Activated CD4-positive, alpha-beta T cell treated with anti-CD3 and anti-CD28 coated beads, Interleukin-2, amount 50 U/mL, for 48 hours (primary cell): ENCODE data around the gene MAP3K1.
"Not testable (repeated sequence)": the region's sequence is repeated elsewhere in the genome, so short reads cannot be mapped to it uniquely, and the experiment has no call there.

ENCODE experiments used
- DNase-seq, 2 experiments: peaks; one replicate each; pipeline ENCODE4 v3.0.0-alpha.2; 2020

Gene MAP3K1

DNA sequence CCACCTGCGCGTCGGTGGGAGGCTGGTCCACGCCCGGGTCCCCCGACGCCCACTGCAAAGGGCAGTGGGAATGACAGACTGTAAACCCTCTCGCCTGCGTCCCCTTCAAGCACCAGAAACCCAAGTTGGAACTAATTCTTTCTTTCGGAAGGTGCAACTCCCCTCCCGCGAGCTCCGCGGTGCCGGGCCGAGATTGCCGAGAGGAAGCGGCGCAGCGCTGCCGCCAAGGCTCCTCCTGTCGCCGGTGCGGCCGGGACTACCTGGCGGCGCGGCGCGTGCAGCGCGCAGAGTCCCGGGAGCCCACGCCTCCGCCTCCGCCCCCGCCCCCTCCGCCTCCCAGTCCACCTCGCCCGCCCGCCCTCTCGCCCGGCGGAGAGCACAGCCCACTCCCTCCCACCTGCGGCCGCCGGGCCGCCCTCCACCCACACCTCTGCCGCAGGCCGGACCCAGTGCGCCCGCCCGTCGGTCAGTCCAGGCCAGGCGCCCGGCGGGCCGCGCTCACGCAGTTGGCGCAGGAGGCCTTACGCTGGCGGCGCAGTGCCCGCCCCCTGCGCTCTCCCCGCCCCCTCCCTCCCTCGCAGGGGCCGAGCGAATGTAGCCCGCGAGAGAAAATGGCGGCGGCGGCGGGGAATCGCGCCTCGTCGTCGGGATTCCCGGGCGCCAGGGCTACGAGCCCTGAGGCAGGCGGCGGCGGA is at the start of gene MAP3K1:
MAP3K1 (plus strand) TSS at position 587 of the 695 bp plus-strand sequence; CDS start at position 612, 25 bp downstream.
- DNase-seq = peak; percentile 75 to 78

DNA sequence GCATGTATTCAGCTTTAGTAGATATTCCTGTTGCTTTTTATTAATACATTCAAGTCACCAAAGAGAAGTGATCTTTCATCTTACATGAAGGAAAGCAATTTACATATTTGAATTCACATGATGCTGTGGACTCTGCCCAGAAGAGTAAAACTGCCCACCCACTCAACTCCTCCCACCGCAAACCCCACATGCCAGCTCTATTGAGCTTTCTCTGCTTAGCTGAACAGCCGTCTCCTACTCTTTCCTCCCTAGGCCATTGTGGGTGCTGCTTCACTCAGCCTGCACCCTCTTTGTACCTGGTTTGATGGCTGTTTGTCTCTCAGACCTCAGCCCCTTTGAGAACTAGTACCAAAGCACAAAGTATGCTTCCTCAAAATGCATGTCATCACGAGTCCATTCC is 48.4 kb upstream of the MAP3K1 start:
- DNase-seq = no peak

DNA sequence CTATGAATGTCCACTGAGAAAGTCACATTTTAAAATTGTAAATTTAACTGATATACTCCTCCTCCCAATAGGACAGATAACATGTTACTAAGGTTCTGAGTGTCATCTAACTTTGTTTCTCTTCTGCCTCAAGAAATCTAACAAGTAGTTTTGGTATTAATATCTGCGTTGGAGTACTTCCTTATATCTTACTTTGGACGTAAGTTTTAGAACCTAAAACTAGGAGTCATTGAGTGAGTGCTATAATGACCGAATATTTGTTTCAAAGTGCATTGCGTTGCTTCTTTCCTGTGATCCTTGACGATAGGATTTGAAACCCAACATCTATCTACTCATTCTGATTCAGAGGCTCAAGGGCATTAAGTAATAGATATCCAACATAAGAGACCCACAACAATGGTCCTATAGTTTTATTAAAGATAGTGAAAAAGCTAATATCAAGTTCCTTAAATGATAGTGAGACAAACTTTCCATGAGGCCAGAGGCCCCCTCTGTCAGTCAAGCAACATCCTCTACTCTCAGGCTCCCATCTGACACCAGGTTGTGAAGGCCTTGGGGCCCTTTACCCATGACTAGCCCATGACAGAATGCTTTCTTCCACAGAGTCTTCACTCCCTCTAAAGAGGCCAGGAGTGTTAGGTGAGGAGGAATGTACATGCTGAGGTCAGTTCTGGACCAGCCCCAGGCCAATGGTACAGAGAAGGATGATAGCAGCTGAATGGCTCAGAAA is 45.3 kb upstream of the MAP3K1 start:
- no peak for DNase-seq

DNA sequence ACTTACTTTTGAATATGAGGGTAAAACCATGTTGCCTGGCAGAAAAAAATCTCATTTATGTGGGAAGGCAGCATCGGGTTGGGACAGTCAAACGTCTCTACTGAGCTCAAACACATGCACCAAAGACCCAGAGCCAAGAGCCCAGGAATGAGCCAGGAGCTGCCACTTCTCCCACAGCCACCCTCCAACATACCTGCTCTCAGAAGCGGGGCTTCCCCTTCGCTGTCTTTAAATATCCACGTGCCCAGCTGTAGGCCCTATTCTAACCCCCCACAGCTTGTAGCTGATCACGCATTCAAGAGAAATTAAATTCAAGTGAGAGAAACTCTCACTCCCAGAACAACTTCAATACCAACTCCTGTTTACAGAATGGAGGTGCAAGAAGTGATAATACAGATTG is 42.6 kb upstream of the MAP3K1 start:
- DNase-seq = no peak

DNA sequence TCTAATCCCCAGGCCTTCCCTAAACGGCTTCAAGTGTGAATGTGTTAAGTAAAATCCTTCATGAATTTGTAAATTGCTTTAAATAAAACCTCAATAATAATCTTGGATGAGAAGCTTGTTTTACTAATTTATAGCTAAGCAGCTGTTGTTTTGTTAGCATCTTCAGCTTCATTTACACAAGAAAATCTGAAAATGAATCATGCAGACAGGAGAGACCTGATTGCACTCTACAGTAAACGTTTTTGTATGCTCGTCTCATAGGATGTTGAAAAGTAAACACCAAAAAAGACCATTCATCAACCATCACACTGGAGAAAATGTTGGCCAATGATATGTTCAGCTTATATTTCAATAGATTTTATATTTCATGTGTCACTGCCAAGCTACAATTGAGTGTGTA is 40.4 kb upstream of the MAP3K1 start:
- no peak for DNase-seq

DNA sequence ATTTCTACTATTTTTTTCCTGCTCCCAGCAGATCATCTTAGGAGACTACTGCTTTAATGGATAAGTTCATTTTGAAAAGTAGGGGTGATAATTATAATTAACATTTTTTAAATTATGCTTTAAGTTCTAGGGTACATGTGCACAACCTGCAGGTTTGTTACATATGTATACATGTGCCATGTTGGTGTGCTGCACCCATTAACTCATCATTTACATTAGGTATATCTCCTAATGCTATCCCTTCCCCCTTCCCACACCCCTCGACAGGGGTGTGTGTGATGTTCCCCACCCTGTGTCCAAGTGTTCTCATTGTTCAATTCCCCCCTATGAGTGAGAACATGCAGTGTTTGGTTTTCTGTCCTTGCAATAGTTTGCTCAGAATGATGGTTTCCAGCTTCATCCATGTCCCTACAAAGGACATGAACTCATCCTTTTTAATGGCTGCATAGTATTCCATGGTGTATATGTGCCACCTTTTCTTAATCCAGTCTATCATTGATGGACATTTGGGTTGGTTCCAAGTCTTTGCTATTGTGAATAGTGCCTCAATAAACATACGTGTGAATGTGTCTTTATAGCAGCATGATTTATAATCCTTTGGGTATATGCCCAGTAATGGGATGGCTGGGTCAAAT is 39.0 kb upstream of the MAP3K1 start:
- DNase-seq = not testable (repeated sequence)

DNA sequence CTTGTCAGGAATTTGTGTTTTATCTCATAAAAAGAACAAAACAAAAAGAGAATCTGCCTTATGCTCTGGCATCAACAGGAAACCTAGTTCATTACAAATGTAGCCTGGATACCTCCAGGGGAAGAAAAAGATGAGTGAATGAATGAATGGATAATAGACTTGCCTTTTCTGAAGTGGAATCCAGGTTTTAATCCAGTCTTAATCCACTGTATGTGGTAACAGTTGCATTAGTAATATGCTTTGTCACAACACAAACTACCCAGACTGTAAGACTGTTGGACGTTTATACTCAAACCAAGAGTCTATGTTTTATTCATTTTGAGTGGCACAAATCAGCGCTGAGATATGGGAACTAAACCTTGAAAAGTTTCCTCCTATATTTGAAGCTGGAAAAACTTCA is 32.1 kb upstream of the MAP3K1 start:
- DNase-seq = no peak

DNA sequence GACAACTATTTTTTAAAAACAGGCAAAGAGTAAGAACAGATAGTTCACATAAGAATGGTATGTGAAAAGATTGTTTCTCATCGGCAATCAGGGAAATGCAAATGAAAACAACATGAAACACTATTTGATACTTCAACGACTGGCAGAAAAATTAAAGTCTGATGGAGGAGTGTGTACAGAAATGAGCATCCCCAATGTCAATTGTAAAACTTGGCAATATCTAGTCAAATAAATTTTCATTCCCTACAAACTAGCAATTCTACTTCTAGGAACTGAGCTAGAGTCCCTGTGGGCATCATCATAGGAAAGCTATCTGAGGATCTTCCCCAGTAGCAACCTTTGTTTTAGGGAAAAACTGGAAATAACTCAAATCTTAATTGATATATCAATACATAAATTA is 29.0 kb upstream of the MAP3K1 start:
- DNase-seq = no peak

DNA sequence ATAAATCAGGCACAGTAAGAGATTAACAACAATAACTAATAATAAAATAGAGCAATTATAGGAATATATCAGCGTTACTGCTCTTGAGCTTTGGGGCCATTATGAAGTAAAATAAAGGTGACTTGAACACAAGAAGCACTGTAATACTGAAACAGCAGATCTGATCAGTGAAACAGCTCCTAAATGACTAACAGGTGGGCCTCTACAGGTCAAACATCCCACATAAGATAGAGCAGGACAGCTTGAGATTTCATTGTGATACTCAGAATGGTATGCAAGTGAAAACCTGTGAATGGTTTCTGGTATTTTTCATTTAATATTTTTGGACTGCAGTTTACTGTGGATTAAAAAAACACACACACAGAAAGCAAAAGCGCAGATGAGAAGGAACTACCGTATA is 24.0 kb upstream of the MAP3K1 start:
- no peak for DNase-seq

DNA sequence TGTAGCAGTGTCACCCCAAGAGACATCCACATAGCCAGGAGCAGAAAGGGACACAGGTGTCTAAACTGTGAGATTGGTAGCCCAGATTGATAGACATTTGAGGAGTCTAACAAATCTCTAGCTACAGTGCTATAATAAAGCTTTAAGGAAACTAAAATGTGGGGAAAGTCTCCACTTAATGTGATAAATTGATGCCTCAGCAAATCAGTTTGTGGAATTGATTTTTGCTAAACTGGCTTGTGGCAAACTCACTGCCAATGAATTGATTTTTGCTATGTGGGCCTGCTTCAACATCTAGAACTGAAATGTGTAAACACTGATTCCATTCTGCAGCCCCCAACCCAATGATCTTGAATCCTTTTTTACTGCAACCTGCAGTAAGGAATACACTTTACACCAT is 16.8 kb upstream of the MAP3K1 start:
- no peak for DNase-seq

DNA sequence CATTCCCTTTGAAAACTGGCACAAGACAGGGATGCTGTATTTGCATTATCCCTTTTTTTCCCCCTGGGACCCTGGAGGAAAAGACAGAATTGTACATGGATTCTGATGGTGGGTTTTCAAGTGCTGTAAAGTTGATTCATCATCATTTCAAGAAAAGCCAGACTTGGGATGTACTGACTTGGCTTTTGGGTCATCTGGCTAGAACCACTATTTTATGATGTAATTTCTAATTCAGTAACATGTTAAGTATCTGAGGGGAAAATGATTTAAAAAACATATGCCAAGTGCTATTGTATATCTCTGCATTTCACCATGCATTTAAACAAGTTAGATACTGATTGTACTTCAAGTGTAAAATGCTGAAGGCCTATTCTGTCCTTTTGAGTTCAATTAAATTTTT is 15.2 kb upstream of the MAP3K1 start:
- DNase-seq = no peak

DNA sequence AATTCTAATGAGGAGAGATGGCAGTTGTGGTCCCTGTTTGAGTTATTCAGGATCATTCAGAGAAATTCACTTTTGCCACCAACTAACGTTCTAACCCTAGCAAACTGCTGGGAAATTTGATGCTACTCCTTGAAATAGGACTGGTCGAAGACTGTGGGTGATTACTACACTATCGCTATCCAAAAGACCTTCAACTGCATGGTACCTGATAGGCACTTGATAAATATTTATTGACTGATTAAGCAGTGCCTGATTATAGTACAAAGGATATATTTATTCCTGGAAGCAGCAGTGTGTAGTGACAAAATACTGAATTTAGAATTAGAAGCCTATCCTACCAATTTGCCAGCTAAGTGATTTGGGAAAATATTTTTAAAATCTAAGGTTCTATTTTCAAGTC is 14.1 kb upstream of the MAP3K1 start:
- no peak for DNase-seq

DNA sequence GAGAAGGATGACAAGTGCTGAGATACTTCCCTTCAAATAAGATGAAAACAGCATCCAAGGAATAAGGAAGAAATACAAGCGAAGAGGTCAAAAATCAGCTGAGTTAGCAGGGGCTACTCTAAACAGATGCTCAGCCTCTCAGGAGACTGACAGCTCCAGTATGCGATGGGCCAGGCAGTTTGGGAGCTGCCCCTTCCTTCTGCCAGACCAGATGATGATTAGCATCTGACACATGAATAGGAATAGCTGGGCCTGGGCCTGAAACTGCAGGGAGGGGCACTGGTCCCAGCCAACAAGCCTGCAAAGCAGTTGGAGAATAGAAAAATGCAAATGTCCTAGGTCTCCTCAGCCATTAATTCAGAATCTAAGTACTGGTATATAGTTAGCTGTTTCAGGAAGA is 13.1 kb upstream of the MAP3K1 start:
- DNase-seq = no peak

DNA sequence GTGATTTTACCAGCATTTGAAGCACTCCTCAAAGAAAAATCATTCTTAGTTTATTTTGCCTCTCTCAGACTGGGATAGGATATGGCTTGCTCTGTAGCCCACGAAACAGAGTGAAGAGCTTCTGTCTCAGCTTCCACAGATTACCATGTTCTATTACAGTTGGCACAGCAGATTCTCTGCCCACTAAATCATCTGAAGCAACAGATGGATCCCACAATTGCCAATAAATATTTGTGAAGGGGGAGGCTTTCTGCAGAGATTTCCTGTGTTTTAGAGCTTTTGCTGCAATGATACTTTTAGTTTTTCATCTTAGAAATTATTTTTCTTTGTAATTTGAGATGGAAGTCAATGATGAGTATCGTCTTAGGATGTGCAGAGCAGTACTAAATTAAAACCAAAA is 12.3 kb upstream of the MAP3K1 start:
- no peak for DNase-seq

DNA sequence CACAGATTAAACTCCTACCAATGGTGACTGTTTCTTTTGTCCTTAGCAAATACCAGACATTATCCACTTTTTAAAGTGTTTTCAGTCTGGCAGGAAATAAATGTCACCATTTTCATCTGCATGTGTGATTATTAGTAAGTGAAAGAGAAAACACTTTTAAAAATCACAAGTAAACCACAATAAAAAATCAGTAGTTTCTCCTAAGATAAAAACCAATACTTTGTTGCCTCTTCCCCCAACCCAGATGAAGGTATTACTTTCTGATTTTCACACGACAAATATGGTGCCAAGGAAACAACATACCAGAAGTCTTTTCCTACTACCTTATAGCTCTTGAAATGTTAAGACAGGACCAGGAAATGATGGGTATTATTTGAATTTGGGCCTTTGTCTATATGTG is 11.5 kb upstream of the MAP3K1 start:
- no peak for DNase-seq

DNA sequence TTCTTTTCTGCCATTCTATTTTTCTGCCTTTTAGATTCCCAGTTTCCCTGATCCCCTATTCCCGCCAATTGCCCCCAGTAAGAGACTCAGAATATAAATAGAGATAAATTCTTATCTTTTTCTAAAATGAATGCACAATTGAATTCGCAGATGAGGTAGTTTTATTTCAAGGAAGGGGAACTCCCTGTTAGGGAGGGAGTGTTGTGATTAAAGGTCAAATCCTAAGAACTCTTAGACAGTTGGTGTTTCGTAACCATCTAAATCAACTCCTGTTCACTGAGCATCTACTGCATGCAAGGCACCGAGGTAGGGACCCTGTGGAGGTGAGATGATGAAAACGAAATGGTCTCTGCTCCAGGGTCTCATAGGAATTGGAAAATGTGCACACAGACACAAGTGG is 7.7 kb upstream of the MAP3K1 start:
- DNase-seq = no peak

DNA sequence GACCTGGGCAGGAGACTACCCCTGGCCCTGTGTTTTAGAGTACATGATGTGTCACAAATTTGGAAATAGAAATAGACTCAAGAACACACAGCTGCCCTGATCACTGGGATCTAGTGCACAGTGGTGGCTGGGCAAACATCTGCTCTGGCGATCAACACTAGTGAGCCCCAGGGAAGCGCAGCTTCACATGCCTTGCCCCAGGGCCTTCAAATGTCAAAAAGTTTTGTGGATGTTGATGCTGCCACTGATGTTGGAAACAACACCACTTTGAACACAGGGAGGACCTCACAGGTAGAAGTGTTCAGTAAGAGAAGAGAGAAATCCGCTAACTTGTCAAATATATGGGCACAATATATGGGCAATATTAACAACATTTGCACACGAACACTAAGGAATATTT is 7.1 kb upstream of the MAP3K1 start:
- no peak for DNase-seq

DNA sequence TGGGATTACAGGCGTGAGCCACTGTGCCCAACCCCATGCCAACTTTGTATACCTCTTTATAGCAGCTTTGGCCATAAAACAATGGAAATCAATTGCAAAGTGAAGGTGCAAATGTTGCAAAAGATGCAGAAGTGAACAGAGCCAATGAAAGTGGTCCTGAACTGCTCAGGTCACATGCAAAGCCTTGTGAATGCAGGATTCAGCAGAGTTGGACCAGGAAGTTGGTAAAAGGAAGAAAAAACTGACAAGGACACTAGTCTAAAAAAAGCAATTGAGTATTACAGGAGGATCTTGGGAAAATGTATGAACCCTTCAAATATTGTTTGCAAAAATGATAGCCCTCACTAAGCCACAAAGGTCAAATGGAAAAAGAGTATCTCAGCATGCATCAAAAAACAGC is 4.5 kb upstream of the MAP3K1 start:
- no peak for DNase-seq

DNA sequence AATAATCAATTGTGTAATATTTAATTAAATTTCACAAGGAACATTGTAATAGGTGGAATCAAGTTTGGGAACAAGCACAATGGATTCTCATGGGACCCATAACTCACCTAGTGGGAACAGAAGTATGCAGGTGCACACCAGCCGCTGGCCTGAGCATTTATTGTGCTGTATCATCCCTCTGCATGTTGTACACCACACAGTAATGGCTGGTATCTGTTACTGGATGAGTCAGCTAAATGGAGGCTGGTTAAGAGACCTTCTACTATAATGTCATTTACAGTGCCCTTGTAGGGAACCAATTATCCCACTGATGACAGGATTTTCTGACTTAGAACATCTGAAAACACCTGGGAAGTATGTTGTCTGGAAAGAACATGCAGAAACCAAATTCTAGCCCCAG is 3.2 kb upstream of the MAP3K1 start:
- DNase-seq = no peak

DNA sequence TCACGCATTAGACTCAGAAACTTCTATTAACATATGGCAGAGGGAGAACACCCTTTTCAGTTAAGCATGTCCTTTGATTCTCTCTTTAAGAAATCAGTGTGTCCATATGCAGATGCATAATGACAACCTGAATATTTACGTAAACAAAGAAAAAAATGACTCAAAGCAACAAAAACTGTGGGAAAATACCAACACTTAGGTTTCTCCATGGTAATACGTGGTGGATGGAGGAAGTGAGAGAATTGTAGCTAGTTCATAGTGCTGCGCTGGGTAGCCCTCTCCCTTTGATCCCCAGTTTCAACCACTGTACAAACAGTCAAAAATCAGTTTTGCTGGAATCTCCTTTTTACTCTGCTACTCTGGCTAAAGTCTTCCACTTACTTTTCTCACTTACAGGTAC is 2.0 kb upstream of the MAP3K1 start:
- DNase-seq = no peak

DNA sequence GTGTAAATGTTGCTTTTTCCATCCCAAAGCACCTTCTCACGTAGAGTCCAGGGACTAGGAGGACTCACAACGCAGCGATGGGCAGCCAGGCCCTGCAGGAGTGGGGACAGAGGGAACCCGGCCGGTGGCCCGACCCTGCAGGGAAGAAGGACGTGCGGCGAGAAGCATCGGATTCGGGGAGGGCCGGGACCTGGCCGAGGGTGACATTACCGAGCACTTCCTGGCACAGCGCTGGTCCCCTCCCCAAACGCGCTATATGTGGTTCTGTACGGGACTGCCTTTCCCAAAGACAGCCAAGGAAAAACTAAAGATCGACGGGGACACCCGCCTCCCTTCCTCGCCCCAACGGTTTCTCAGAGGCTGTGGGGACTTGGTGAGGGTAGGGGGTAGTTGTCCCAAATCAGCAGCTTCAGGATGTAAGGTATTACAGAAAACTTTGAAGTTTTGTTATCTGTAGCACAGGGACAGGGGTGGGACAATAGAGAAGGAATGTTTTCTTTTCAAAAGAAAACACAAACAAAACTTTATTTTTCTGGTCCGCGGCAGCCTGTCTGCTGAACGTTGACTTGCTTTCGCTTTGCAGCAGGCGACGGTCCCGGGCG is 887 bp upstream of the MAP3K1 start:
- DNase-seq = peak; percentile 52 to 58

DNA sequence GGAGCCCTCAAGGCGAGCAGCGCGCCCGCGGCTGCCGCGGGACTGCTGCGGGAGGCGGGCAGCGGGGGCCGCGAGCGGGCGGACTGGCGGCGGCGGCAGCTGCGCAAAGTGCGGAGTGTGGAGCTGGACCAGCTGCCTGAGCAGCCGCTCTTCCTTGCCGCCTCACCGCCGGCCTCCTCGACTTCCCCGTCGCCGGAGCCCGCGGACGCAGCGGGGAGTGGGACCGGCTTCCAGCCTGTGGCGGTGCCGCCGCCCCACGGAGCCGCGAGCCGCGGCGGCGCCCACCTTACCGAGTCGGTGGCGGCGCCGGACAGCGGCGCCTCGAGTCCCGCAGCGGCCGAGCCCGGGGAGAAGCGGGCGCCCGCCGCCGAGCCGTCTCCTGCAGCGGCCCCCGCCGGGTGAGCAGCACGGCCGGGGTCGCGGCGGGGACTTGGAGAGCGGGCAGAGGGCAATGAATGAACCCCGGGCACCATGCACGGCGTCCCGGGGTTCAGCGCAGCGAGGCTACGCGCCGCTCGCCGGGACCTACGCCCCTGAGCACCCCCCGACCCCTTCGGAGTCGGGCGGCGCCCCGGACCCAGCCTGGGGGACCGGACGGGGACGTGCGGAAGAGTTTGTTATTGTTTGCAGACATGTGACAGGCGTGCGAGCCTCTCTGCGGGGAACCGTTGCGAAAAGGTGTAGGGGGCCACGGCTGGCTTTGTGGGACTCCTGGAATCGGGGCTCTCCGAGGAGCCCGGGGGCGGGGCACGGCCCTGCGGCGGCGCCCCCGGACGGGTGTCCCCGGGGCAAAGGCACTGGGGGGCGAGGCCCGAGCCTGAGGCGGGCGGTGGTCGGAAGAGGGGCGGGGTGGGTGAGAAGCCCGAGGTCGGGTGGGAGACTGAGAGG is 553 bp downstream of the MAP3K1 start:
- peak; percentile 49 to 57 for DNase-seq

DNA sequence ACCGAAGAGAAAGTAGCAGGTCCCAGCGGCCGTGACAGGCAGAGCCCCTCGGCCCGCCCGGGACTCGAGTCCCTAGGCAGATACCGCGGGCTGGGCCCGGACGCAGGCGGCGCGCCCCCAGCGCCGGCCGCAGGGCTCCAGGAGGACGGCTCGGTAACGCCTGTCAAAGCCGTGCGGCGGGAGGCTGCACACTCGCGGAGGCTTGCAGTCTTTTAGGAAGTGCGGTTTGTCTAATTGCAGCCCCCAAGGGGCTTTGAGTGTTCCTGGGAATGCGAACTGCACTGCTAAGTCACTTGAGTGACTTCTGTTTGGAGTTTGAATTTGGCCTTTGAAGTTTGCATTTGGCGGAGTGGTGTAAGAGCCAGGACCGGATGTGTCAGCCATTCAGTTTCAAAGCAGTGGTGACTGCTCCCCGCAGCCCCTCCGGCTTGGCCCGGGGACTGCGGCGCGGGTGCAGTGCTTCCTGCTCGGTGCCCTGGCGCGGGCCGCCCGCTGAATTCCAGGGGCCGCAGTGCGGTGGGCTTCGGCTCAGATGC is 1.3 kb downstream of the MAP3K1 start:
- peak; percentile 59 to 72 for DNase-seq
